ENCODE results near the gene ADCY1.
A peak's percentile ranks its signal among the peaks of the same experiment; 100 is the strongest.

ADCY1 gene

DNA sequence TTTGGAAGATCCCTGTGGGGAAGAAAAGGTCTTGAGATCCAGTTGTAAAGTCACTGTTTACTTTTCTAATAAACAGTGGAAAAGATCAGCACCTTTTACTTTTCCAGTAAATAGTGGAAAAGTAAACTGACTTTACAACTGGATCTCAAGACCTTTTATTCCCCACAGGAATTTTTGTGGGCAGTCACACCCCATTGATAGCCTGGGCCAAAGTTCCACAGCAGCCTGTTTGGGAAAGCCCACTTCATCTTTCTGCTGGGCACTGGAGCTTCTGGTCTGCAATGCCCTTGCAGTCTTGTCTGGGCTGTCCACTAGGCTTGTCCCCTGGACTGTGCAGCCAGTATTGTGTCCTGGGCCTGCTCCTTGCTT lies 50.2 kb downstream of the ADCY1 start:
- no peak for DNase-seq (ENCODE audit: low spot score)

DNA sequence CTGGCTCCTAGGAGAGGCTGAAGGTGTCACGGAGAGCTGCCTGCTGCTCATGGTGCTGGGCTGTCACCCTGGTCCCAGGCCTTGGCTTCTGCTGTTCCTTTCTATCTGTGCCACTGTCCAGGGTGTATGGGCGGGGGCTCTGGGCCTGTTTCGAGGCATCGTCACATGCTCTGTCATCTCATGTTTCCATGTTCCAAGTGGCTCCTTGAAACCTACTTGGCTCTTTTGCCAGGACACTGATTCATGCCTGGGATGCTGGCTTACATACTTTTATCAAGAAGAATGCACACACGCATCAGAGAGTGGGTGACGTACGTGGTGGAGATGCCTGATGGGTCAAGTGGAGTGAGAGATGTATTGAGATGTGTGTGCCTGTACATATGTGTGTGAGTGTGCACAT lies 50.9 kb downstream of the ADCY1 start:
- DNase-seq (ENCODE audit: low spot score), result no peak

DNA sequence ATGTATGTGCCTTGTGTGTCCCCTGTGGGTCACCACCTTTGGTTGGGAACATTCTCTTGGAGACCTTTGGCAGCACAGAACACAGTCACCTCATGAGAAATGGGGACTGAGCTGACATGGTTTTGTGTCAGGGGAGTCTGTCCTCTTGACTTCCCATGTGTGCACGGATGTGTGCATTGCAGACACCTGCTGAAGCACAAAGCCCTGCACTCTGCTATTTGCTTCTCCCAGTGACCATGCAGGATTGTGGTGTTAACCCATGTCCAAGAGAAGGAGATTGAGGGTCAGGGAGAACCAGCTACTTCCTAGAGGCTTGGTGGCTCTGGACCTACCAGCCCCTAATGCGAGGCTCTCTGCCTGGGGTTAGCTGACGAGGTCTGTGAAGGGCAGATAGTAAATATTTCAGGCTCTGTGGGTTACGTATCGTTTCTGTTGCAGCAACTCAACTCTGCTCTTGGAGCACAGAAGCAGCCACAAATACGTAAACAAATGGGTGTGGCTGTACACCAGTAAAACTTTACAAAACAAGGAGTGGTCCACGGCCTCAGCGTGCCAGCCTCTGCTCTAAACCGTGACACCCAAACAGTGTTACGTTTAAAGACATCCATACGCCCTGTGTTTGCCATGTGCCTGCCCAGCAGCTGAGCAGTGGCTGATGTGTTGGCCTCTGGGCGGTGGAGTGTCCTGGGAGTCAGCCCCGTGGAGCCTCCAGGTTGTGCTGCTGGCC lies 51.7 kb downstream of the ADCY1 start:
- no peak for DNase-seq (ENCODE audit: low spot score)

DNA sequence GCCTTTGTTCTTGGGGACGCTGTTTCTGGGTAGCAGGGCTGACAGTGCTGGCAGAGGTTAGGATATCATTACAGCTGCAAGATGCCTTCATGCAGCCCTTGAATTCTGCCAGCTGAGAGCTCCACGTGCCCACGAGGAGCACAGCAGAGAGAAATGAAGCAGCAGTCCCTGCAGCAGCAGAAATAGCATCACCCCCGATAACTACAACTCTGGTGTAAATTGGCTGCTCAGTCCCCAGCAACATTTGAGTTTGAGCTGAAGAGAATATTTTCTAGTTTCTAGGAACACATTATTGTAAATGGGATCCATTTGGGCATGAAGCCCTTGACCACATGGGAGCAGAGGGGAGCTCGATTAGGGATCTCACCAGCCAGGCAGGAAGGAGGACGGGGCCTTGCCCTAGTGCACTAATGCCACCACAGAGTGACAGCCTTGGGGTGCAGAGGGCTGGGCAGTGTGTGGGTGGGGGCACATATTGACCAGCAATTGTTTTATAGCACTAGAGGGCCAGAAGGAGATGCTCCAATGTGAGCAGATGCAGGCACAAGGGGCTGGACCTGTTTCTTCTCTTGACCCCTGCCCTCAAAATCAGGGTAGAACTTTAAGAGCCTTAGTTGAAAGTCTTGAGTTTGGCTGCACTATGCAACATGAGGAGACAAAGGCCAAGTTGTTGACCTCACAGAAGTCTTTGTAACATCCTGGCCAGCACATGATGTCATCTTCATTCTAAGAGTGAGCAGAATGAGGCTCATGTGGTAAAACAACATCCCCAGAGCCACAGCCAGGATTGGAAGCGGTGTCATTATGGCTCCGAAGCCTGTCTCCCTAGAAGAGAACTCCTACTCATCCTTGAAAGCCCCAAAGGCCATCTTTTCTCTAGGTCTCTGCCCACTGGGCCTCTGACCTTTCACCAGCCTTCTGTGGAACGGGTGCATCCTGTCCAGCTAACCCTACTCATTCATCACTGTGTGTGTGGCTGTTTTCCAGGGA lies 52.6 kb downstream of the ADCY1 start:
- no peak for DNase-seq (ENCODE audit: low spot score)

DNA sequence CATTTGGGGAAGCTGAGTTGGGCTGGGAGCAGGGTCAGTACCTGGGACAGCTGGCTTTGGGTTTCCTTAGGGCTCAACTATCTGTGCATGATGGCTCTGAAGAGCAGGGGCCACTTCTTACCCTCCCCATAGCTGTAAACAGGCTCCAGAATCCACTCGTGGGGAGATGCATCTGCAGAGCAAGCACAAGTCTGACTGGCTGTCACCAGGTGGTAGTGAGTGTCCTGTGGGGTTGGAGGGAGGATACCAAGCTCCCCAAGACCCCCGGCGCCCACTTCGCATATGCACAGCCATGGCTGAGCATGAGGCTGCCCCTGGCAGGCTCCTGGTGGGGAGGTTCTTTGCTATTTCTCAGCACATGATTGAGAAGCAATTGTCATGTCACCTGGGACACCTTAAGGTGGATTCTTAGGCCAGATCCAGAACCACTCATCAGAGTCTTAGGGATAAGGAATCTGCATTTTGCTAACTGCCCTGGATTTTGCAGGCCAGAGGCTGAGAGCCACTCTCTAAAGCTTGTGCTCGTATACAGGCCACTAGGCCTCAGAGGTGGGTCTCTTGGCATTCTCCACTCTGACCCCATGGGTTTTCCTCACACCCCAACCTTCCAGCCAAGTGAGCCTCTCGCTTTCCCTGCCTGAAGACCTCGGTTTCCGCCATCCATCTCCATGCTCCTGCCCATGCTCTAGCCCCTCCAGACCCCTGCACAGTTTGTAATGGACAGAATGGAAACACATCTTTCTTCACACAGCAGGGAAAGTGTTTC lies 53.7 kb downstream of the ADCY1 start:
- no peak for DNase-seq (ENCODE audit: low spot score)

DNA sequence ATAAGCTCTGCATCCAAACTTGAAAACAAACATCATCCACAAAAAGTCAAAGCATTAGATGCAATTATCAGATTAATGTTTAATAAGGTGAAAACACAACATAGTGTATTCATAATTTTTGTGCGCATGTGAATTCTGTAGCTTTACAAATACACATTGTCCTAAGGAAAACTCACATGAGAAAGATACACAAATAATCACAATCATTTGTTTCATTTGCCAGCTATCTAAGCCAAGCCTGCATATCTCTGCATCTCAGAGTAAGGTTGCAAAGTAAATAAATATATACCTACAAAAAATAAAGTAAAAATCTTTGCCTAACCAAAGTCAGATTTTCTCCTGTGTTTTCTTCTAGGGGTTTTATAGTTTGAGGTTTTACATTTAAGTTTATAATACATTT lies 57.4 kb downstream of the ADCY1 start:
- DNase-seq (ENCODE audit: low spot score), result no peak

DNA sequence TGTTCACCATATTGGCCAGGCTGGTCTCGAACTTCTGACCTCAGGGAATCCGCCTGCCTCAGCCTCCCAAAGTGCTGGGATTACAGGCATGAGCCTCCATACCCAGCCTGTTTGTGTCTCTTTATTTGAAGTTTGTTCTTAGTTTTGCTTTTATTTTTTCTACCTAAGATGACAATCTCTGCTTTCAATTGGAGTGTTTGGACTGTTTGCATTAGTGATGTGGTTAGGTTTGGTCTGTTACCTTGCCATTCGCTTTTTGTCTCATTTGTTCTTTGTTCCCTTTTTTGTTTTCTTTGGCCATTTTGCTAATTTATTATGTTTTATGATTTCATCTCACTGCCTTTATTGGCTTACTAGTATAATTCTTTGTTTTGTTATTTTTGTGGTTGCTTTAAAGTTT lies 62.6 kb downstream of the ADCY1 start:
- DNase-seq (ENCODE audit: low spot score), result no peak

DNA sequence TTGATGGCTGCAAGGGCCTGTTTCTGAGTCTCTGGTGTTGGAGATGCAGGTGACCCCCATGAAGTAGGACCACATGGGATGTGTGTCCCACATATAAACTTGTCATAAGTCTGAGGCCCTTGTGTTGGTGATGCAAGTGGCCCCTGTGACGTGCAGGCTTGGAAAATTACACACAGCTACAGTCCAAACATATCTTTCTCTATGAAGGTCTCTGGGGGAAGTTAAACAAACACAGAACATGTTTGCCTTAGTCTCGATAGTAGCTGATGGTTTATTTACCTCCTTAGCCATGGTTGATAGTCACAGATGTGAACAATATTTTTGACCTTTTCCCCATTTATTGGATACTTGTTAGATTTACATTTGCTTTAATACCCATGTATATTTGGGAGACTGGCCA lies 64.7 kb downstream of the ADCY1 start:
- DNase-seq (ENCODE audit: low spot score), result no peak

DNA sequence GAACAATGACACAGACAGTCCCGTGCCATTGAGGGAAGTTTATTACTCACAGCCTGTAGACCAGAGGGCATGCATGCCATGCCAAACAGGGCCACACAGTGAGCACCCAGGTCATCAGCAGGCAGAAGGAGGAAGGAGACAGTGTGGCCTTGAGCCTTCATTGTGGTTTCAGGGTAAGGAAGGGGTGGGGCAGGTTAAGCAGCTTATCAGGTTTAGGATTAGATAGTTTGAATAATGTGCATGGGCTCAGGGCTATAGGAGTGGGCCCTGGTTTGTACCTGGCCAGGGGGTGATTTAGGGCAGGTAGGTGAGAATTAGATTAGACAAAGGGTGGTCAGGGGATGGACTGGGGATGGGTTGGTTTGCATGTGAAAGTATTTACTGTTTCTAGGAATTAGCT lies 67.9 kb downstream of the ADCY1 start:
- DNase-seq (ENCODE audit: low spot score), result no peak

DNA sequence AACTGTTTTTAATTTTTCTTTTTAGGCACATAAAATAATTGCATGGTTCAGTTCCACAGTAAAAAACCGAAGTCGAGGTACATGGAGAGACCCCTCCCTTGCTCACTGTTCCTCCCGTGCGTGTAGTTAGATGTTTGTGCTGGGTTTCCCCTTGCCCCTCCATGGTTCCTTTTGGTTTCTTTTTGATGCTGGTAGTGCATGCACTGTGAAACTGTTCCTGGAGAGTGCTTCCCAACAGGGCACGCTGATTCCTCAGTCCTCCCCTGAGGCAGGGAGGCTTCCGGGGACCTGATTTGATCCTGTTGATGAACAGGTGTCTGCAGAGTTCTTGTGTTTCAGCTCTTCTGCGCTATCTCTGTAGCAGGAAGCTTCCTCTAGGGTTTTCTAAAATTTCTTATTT lies 69.5 kb downstream of the ADCY1 start:
- no peak for DNase-seq (ENCODE audit: low spot score)

DNA sequence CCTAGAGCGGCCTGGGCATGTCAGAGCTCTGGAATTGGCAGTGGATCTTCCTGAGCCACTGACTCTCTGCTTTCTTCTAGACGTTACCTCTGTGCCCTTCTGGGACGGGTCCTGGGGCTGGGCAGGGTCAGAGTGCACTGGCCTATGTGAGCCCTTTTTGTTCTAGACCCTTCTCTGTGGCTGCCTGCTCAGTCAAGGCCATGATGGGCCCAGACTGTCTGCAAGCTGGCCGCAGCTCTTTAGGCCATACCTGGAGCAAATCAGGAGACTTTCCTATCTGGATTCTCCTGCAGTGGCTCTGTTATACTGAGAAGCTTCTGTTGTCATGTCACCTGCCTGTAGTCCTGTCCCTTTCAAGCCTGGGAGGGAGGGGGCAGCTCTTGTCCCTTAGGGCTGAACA lies 70.1 kb downstream of the ADCY1 start:
- DNase-seq (ENCODE audit: low spot score), result no peak

DNA sequence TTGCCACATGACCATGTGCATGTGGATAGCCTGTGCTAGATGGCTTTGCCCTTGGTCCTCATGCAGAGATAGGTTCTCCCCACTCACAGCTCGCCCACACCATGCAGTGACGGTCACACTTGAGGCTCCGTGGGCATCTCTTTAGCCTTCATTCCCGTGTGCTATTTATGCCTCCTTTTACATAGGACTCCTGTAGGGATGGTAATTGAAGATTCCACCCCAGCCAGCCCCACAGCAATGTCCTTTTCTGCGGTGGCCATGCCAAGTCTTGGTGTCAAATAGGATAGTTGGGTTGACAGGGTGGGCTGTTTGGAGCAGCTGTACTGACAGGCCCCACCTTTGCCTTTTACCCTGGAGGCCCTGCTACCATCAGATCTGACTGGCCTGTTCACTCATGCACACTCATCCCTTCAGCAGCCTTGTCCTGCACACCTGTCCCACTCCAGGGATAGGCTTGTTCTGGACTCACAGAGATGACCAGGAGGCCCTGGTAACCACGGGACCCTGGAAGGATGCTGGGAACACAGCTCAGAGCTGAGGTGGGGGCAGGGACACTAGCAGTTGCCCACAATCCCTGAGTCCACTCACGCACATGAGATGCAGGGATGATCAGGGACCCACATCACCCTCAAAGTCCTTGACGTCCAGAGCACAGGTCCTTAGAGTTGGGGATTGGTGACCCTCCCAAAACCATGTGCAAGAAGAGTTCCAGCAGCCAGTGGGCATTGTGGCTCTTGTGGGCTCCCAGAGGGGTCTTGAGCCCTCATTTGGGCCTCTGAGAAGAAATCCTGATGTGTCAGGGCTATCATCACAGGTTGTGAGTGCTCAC lies 71.2 kb downstream of the ADCY1 start:
- no peak for DNase-seq (ENCODE audit: low spot score)

DNA sequence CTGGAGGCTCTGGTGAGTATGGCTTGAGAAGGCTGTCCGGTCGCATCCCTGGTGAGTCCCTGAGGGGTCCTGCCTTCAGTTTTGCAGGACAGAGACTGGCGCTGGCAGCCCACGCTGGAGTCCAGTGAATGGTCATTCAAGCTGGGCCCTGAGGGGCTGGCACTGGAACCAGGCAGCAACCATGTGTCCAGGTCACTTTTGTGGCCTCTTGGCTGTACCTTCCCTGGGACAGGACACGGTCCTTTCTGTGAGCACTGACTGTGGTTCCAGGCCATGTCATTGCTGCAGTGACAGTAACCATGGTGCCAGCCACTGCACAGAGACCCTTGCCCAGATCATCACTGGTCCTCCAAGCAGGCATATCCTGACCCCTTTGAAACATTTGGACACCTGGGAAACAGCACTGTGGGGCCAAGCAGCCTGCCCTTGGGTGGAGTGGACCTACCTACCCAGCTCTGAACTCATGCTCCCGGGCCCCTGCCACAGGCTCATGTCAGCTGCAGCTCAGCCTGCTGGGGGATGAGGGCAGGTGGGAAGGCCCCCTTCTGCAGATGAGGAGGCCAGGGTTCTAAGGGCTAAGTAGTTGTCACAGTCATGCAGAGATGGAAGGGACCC lies 72.1 kb downstream of the ADCY1 start:
- no peak for DNase-seq (ENCODE audit: low spot score)

DNA sequence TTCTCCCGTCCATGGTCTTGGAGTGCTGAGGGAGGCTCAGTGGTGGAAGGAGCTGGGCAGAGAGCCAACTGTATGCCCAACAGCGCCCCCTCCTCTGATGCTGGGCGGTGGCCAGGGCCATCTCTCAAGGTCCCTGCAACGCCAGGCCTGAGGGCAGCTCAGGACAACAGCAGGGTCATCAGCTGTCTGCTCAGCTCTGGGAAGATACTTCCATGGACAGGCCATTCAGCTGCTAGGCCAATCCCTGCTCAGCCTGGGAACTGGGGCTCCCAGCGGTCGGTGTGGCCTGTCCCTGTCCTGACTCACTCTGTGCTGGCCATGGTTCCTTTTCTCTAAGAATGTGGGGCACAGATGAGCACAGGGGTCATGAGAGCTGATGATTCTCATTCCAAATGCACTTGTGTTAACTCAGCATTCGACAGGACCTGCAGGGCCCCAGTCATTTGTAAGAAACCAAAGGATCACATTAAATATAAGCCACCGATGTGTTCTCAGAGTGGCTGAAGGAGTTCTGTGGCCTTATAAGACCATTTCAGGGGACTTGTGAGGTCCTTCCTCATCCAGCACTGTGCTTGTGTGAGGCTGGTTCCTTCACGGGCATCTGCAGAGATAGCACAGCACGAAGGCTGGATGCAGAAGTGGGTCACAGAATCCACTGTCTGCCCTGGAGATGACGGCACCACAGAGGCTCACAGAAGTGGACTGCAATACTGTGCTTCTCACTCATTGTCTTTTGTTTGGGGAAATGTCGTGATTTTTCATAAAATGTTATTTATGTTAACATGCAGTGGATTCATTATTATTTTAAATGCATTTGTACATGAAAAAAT lies 73.0 kb downstream of the ADCY1 start:
- peak; percentile 14 for DNase-seq (ENCODE audit: low spot score)

DNA sequence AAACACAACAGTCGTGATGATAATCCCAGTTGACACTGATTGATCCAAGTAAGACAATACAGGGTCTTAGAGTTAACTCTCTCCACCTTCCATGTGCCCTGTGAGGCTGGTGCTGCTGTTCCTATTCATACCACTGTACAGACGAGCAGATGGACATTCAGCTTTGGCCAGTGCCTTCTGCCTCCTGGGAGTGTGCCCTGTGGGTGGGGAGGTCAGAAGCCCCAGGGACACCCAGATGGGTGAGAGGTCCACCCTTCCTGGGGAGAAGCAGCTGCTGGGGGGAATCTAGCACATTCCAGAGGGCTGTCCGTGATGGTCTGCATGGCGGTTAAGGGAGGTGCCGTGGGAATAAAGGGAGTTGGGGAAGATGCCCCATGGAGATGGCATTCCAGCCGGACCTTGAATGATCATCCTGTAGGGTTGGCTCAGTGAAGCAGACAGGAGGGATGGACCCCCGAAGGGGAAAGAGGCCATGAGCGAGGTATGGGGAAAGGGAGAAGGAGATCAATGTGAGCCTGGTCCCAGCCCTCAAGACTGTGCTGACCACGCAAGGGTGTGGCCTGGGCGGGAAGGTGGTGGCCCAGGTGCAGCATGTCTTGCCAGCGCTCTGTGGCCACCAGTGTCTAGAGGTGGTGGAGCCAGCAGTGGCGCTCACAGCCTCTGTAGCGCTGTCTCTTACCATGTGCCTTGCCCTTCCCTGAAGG lies 74.0 kb downstream of the ADCY1 start:
- no peak for DNase-seq (ENCODE audit: low spot score)

DNA sequence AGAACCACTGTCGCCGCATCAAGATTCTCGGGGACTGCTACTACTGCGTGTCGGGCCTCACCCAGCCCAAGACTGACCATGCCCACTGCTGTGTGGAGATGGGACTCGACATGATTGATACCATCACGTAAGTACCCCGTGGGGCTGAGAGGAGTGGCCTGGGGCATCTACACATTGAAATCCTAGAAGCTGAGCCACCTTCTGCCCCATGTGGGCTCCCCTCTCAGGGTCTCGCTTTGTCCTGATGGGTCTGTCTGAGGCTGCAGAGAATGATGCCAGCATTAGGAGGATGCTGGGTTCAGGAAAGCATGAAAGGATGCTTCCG lies 74.5 kb downstream of the ADCY1 start:
- DNase-seq (ENCODE audit: low spot score), result no peak

DNA sequence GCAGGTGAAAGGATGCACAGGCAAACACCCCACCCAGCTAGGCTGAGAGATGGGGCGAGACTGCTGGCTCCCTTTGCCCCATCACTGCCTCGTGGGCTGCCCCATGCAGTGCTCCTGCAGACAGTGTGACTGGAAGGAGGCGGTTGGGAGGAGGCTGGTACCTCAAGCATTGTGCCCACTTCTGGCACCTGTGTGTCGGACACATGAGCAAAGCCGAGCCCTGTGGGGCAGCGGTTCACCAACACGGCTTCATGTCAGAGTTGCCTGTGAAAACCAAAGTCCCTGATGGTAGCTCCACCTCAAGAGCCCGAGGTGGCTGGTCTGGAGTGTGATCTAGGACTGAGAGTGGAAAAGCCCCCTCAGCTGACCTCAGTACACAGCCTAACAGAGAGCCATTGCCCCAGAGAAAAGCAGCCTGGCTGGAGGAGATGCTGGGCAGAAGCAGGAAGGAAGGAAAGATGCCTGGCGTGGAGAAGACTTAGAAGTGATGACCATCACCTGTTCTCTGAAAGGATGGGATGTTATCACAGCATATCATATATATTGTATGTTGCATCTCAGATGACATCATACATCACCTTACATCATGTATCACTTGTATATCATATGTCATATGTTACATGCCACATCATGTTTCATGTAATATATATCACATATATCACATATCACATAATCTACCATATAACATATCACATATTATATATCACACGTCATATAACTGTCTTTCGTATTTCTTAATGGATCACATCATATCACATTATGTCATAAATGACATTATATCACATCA lies 75.6 kb downstream of the ADCY1 start:
- no peak for DNase-seq (ENCODE audit: low spot score)

DNA sequence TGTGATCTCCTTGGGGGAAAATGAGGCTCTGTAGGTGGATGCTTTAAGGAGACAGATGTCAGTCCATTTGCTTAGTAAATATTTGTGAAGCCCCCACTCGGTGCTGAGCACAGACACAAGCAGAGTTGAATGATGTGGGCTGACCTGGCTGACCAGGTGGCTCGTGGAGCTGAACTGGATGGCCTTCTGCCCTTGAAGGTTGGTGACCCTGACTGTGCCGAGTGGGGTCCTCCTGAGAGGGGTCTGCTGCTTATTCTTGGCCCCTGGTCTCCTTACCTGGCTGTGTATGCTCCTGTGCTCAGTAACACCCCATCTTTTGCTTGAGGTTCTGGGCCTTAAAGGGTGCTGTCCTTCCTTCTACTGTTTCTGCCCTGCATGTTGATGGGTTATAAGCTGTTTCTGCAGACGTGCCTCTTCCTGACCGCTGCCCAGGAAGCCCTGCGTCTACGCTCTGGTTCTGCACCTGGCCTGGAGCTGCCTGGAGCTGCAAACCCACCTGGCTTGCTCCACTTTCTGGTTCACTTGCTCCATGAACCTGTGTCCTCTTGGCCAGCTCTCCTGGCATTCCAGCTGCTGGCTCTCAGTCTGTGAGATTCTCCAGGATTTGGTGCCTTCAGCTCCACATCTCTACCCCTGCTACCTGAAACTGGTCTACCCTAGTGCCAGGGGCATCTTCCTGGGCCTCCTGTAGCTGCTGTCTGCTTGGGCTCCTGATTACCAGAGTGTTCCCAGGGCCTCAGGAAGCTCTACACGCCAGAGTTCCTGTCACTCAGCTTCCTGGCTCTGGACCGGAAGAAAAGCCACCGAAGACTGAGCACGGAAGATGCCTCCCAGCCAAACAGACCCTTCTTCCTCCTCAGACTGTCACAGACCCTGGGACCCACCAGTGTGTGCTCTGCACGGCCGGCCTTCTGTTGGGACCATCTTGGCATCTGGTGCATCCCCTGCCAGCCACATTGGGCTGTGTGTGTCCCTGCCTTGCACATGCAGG lies 76.5 kb downstream of the ADCY1 start:
- no peak for DNase-seq (ENCODE audit: low spot score)
